Testis (tissue), 3 donors: ENCODE measurements around the gene ORMDL3. TPM values are rescaled to one million over a fixed set of nuclear protein-coding genes. Genes with fewer than 3 reads are reported as not detected.

Source experiments
- DNase-seq: peaks from one replicate; pipeline ENCODE4 v3.0.0-alpha.2; 2019
- H3K27ac ChIP-seq, 2 donors: fragments of 200-600 bp; sonication (generic); one replicate each; pipeline ENCODE4 v1.5.1; 2019
- H3K27me3 ChIP-seq: fragments of 200-600 bp; sonication (generic); one replicate; pipeline ENCODE4 v1.5.1; 2019
- H3K36me3 ChIP-seq: fragments of 200-600 bp; sonication (generic); one replicate; pipeline ENCODE4 v1.5.1; 2017; ENCODE audit warnings: low read depth; ENCODE audit errors: missing control alignments
- H3K4me1 ChIP-seq: fragments of 200-600 bp; sonication (generic); one replicate; pipeline ENCODE4 v1.5.1; 2019
- H3K4me3 ChIP-seq, 2 donors: fragments of 200-600 bp; sonication (generic); one replicate each; pipeline ENCODE4 v1.5.1; 2017 to 2019
- H3K9me3 ChIP-seq: fragments of 200-600 bp; sonication (generic); one replicate; pipeline ENCODE4 v1.5.1; 2017
- POLR2A ChIP-seq: fragments of 450-650 bp; IDR thresholded peaks from one replicate; pipeline ENCODE4 v1.6.1; 2017; ENCODE audit warnings: antibody characterized with exemption, mild to moderate bottlenecking, moderate library complexity
- WGBS, 2 donors: methylation state at CpG; one replicate each; pipeline ENCODE4 v1.1.5; 2018; 5-methylcytosine and 5-hydroxymethylcytosine counted together
- intact Hi-C: fragments of 100-400 bp; cut with DNase I; formaldehyde crosslinking; loops from one replicate; pipeline ENCODE4 v1.15.1; 2023; ENCODE audit warnings: low total_unique reads
- polyA plus RNA-seq: library from polyadenylated mRNA; stranded (reverse); fragments of 350-450 nt; fragmentation: Illumina TruSeq; extraction: RNeasy Lipid Tissue Mini Kit (QIAGEN cat#74804); gene quantifications from one replicate; pipeline ENCODE4 v1.2.3, GENCODE V29; 2014; ENCODE audit warnings: low read depth, low replicate concordance; ENCODE audit not compliant: insufficient read depth
- total RNA-seq, 2 donors: library from RNA; depleted of rRNA; stranded (reverse); fragments of >200 nt; gene quantifications; one replicate each; pipeline ENCODE4 v1.2.3, GENCODE V29; 2016
- TF ChIP-seq, protein P1 (sequence below), 3 experiments: fragments of 450-650 bp in 2 of 3; fragments of 200-600 bp in 1 of 3; sonication (generic) in 1 of 3; IDR thresholded peaks; one replicate each; pipeline ENCODE4 v1.5.1; 2016 to 2019; ENCODE audit warnings: antibody characterized with exemption in 3 of 3, mild to moderate bottlenecking in 2 of 3, moderate library complexity in 1 of 3

The ORMDL3 gene
- total and polyA plus RNA-seq, 3 donors from 2014 or later: 77.6 to 99.7 (median 79.0) TPM

DNA sequence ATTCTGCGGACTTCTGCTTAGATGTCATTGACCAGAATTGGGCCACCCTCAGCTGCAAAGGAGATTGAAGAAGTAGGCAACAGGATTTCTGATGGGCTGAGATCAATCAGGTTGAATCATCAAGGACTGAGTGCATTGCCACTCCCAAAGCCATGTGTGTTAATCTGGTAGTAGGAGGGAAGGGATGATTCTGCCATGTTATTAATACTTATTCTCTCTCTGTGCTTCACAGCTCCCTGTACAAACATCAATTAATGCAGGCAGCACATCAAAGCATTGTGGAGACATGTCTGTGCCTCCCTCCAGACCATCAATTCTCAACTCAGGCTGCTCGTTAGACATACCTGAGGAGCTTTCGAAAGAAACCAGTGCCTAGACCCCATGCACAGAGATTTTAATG lies 11.7 kb upstream of the ORMDL3 start:
- H3K27me3 ChIP-seq: no peaks in the 10 kb centered on the region
- no peaks in the 10 kb centered on the region for H3K9me3 ChIP-seq
- intact Hi-C loops: no loop called here
- TF ChIP-seq, protein P1, sequence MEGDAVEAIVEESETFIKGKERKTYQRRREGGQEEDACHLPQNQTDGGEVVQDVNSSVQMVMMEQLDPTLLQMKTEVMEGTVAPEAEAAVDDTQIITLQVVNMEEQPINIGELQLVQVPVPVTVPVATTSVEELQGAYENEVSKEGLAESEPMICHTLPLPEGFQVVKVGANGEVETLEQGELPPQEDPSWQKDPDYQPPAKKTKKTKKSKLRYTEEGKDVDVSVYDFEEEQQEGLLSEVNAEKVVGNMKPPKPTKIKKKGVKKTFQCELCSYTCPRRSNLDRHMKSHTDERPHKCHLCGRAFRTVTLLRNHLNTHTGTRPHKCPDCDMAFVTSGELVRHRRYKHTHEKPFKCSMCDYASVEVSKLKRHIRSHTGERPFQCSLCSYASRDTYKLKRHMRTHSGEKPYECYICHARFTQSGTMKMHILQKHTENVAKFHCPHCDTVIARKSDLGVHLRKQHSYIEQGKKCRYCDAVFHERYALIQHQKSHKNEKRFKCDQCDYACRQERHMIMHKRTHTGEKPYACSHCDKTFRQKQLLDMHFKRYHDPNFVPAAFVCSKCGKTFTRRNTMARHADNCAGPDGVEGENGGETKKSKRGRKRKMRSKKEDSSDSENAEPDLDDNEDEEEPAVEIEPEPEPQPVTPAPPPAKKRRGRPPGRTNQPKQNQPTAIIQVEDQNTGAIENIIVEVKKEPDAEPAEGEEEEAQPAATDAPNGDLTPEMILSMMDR (IDR thresholded peaks at IDR 0.05): no peak
- TF ChIP-seq POLR2A: no peak
- no peaks in the 10 kb centered on the region for H3K4me1 ChIP-seq
- no peak overlapping the region for H3K4me3 ChIP-seq
- no peak overlapping the region for H3K27ac ChIP-seq
- no peak for DNase-seq
- no peaks in the 10 kb centered on the region for H3K36me3 ChIP-seq
- 77 to 79% methylated on average over 3 of the region's 3 CpGs for WGBS, 2 donors

DNA sequence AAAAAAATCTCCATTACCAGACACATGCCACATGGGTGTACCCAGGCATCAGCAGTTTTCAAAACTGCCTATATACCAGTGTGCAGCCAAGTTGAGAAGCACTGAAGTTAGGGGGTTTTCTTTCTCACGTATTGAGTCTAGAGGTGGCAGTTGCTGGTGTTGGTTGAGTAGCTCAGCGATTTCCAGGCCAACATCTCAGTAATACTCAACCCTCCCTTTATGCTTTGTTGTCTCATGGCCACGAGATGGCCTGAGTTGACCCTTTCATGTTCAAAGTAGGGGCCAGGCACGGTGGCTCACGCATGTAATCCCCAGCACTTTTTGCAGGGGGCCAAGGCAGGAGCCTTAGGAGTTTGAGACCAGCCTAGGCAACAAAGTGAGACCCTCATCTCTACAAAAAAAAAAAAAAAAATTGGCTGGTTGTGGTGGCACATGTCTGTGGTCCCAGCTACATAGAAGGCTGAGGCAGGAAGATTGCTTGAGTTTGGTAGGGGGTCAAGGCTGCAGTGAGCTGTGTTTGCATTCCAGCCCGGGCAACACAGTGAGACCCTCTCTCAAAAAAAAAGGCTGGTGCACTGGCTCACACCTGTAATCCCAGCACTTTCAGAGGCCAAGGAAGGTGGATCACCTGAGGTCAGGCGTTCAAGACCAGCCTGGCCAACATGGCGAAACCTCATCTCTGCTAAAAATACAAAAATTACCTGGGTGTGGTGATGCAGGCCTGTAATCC lies 10.9 kb upstream of the ORMDL3 start:
- intact Hi-C loops: no loop called here
- WGBS, 2 donors: 74 to 80% methylated on average over 8 of the region's 8 CpGs
- TF ChIP-seq, protein P1 (IDR thresholded peaks at IDR 0.05): no peak
- no peak for TF ChIP-seq POLR2A
- Histone ChIP-seq H3K36me3 (no peaks in the 10 kb centered on the region), H3K27me3 (no peaks in the 10 kb centered on the region), H3K4me3 (no peak overlapping the region), H3K4me1 (no peaks in the 10 kb centered on the region), H3K27ac (no peak overlapping the region), H3K9me3 (no peaks in the 10 kb centered on the region)
- DNase-seq: no peak

DNA sequence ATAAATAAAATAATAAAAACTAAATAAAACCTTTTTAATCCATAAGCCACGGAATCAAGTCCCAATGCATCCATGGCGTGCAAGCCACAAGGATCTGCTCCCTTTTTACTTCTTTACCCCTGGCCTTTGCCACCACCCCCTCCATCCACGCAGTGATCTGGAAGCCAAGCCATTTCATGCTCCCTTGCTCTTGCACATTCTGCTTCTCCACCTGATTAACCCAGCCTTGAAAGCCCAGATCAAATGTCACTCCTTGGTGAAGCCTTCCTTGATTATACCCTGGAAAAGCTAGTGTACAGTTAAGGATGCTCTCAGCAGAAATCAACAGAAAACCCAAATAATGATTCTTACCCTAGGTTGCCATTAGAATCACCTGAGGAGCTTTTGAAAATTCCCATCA lies 10.0 kb upstream of the ORMDL3 start:
- Histone ChIP-seq H3K9me3 (no peaks in the 10 kb centered on the region), H3K36me3 (no peaks in the 10 kb centered on the region), H3K4me3 (no peak overlapping the region), H3K4me1 (no peaks in the 10 kb centered on the region), H3K27ac (no peak overlapping the region), H3K27me3 (no peaks in the 10 kb centered on the region)
- intact Hi-C loops: no loop called here
- no peak for TF ChIP-seq POLR2A
- TF ChIP-seq, protein P1 (IDR thresholded peaks at IDR 0.05): no peak
- no peak for DNase-seq
- WGBS, 2 donors: 92 to 93% methylated on average over 3 of the region's 3 CpGs

DNA sequence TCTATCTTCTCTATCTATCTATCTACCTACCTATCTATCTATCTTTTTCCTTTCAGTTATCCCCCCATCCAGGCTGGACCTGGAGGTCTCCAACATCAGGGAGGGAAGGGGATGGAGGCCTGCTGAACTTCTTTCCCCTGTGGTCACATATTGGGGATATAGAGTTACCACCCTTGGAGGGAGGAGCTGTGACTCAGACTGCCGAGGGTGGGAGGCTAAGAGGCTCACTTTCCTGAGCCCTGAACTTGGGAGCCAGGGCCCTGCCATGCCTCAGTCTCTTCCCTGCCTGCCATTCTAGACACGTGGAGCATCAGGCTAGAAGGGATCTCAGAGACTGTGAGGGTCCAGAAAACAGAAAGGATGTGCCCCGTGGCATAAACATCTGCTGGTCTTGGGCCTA lies 8.5 kb upstream of the ORMDL3 start:
- no peaks in the 10 kb centered on the region for H3K27me3 ChIP-seq
- no peak for TF ChIP-seq POLR2A
- TF ChIP-seq, protein P1 (IDR thresholded peaks at IDR 0.05): no peak
- H3K27ac ChIP-seq: no peak overlapping the region
- DNase-seq: no peak
- 60 to 85% methylated on average over 2 to 3 of the region's 3 CpGs for WGBS, 2 donors
- H3K4me3 ChIP-seq: no peak overlapping the region
- H3K9me3 ChIP-seq: no peaks in the 10 kb centered on the region
- H3K36me3 ChIP-seq: no peaks in the 10 kb centered on the region
- intact Hi-C loops: no loop called here
- no peaks in the 10 kb centered on the region for H3K4me1 ChIP-seq

DNA sequence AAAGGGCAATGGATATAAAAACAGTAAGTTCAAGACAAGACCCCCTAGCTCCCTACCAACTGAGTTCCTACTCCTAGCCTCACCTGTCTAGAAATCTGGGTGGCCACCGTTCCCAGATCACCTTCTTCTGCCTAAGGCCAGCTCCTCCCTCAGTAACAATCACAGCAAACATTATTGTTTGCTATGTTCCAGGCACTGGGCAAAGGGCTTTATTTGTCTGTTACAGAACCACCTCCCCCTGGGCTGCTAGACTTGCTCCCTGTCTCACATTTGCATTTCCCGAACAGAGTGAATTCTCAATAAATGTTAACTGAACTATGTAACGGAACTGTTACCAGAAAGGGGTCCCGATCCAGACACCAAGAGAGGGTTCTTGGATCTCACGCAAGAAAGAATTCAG lies 6.9 kb upstream of the ORMDL3 start:
- 85 to 88% methylated on average over 5 of the region's 5 CpGs for WGBS, 2 donors
- no peak for TF ChIP-seq POLR2A
- TF ChIP-seq, protein P1 (IDR thresholded peaks at IDR 0.05): no peak
- no peak overlapping the region for H3K27ac ChIP-seq
- no peaks in the 10 kb centered on the region for H3K36me3 ChIP-seq
- H3K4me1 ChIP-seq: no peaks in the 10 kb centered on the region
- no peaks in the 10 kb centered on the region for H3K9me3 ChIP-seq
- H3K4me3 ChIP-seq: no peak overlapping the region
- intact Hi-C loops: no loop called here
- DNase-seq: no peak
- H3K27me3 ChIP-seq: no peaks in the 10 kb centered on the region
